Liver (tissue), 3 donors: Measurements from ENCODE around the gene ERN2.

Experiments
- ATF3 ChIP-seq: IDR thresholded peaks from 2 replicates; pipeline ENCODE4 v1.6.1; 2016; ENCODE audit warnings: antibody characterized with exemption
- CTCF ChIP-seq: fragments of 150-350 bp; IDR thresholded peaks from 2 replicates; pipeline ENCODE4 v1.5.1; 2017; ENCODE audit warnings: improper control_type of control experiment, low read depth, low read length; ENCODE audit not compliant: missing input control
- EGR1 ChIP-seq, 2 donors: IDR thresholded peaks; 2 replicates each; pipeline ENCODE4 v1.6.1; 2016 to 2018; ENCODE audit warnings: antibody characterized with exemption in 2 of 2, low read depth in 2 of 2
- GABPA ChIP-seq, 2 donors: IDR thresholded peaks in 1 of 2; conservative IDR thresholded peaks in 1 of 2; 2 replicates each; pipeline ENCODE4 v1.6.1; 2016; ENCODE audit warnings: antibody characterized with exemption in 2 of 2, mild to moderate bottlenecking in 1 of 2, moderate library complexity in 1 of 2
- HNF4A ChIP-seq, 2 donors: conservative IDR thresholded peaks; 2 replicates each; pipeline ENCODE4 v1.6.1; 2016; ENCODE audit warnings: antibody characterized with exemption in 2 of 2, mild to moderate bottlenecking in 2 of 2
- HNF4G ChIP-seq: IDR thresholded peaks from 2 replicates; pipeline ENCODE4 v1.6.1; 2016; ENCODE audit warnings: antibody characterized with exemption
- JUND ChIP-seq, 2 donors: IDR thresholded peaks; 2 replicates each; pipeline ENCODE4 v1.6.1; 2016; ENCODE audit warnings: antibody characterized with exemption in 2 of 2
- MAX ChIP-seq: IDR thresholded peaks from 2 replicates; pipeline ENCODE4 v1.6.1; 2016; ENCODE audit warnings: antibody characterized with exemption
- RXRA ChIP-seq, 2 donors: IDR thresholded peaks; 2 replicates each; pipeline ENCODE4 v1.6.1; 2017 to 2018; ENCODE audit warnings: antibody characterized with exemption in 2 of 2, mild to moderate bottlenecking in 1 of 2
- SP1 ChIP-seq: IDR thresholded peaks from 2 replicates; pipeline ENCODE4 v1.6.1; 2018; ENCODE audit warnings: antibody characterized with exemption, mild to moderate bottlenecking
- TAF1 ChIP-seq: conservative IDR thresholded peaks from 2 replicates; pipeline ENCODE4 v1.6.1; 2016; ENCODE audit warnings: antibody characterized with exemption, mild to moderate bottlenecking
- YY1 ChIP-seq: IDR thresholded peaks from 2 replicates; pipeline ENCODE4 v1.6.1; 2016; ENCODE audit warnings: antibody characterized with exemption, mild to moderate bottlenecking
- ZBTB33 ChIP-seq: IDR thresholded peaks from 2 replicates; pipeline ENCODE4 v1.6.1; 2016; ENCODE audit warnings: antibody characterized with exemption
- TF ChIP-seq, protein P1 (sequence below): IDR thresholded peaks from 2 replicates; pipeline ENCODE4 v1.6.1; 2016; ENCODE audit warnings: antibody characterized with exemption, mild to moderate bottlenecking
- donor health status: healthy.
- donor health status: healthy.

DNA sequence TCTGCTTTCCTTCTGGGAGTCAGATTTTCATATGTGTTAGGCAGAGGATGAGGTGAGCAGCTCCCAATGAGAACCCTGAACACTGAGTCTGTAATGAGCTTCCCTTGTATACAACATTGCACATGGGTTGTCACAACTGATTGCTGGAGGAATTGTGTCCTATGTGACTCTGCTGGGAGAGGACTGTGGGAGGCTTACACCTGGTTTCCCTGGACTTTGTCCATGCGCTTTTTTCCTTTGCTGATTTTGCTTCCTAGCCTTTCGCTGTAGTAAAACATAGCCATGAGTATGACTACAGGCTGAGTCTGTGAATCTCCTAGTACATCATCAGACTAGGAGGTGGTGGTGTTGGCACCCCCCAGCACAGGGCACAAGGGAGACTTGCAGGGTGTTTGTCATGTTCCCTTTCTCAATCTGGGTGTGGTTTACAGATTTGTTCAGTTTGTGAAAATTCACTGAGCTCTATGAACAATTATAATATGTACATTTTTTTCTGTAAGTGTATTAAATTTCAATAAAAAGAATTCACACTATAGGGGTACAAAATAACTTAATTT is 36.0 kb downstream of the ERN2 start:
- TF ChIP-seq, protein P1, sequence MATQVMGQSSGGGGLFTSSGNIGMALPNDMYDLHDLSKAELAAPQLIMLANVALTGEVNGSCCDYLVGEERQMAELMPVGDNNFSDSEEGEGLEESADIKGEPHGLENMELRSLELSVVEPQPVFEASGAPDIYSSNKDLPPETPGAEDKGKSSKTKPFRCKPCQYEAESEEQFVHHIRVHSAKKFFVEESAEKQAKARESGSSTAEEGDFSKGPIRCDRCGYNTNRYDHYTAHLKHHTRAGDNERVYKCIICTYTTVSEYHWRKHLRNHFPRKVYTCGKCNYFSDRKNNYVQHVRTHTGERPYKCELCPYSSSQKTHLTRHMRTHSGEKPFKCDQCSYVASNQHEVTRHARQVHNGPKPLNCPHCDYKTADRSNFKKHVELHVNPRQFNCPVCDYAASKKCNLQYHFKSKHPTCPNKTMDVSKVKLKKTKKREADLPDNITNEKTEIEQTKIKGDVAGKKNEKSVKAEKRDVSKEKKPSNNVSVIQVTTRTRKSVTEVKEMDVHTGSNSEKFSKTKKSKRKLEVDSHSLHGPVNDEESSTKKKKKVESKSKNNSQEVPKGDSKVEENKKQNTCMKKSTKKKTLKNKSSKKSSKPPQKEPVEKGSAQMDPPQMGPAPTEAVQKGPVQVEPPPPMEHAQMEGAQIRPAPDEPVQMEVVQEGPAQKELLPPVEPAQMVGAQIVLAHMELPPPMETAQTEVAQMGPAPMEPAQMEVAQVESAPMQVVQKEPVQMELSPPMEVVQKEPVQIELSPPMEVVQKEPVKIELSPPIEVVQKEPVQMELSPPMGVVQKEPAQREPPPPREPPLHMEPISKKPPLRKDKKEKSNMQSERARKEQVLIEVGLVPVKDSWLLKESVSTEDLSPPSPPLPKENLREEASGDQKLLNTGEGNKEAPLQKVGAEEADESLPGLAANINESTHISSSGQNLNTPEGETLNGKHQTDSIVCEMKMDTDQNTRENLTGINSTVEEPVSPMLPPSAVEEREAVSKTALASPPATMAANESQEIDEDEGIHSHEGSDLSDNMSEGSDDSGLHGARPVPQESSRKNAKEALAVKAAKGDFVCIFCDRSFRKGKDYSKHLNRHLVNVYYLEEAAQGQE = no peak
- TF ChIP-seq CTCF (no peak), MAX (no peak), HNF4A (conservative IDR thresholded peaks at IDR 0.05) (no peak), HNF4G (no peak), ATF3 (no peak), RXRA (IDR thresholded peaks at IDR 0.05) (no peak), TAF1 (no peak), YY1 (no peak), JUND (IDR thresholded peaks at IDR 0.05) (no peak), ZBTB33 (no peak), SP1 (no peak), EGR1 (IDR thresholded peaks at IDR 0.05; ENCODE audit: low read depth in 2 of 2) (no peak), GABPA (IDR thresholded peaks at IDR 0.05 in 1 of 2, conservative IDR thresholded peaks at IDR 0.05 in 1 of 2) (no peak)
